Esophagus (tissue), 2 donors: ENCODE data around the gene HOXC11. TPM values are rescaled to one million over a fixed set of nuclear protein-coding genes. Genes with fewer than 3 reads are reported as not detected.

ENCODE experiments used
- H3K27ac ChIP-seq, 2 donors: one replicate each; pipeline ENCODE4 v1.5.1; 2013; ENCODE audit warnings: low read depth in 2 of 2, mild to moderate bottlenecking in 2 of 2, inconsistent platforms in 1 of 2, low read length in 1 of 2, moderate library complexity in 1 of 2
- H3K27me3 ChIP-seq, 2 donors: one replicate each; pipeline ENCODE4 v1.6.1; 2013; ENCODE audit warnings: low read length in 2 of 2, control low read depth in 1 of 2, mild to moderate bottlenecking in 1 of 2; ENCODE audit not compliant: insufficient read depth in 2 of 2, control insufficient read depth in 1 of 2
- H3K36me3 ChIP-seq, 2 donors: one replicate each; pipeline ENCODE4 v1.6.1; 2013; ENCODE audit warnings: low read length in 1 of 2; ENCODE audit not compliant: control insufficient read depth in 2 of 2, insufficient read depth in 2 of 2
- H3K4me1 ChIP-seq, 2 donors: one replicate each; pipeline ENCODE4 v1.6.1; 2013; ENCODE audit warnings: low read length in 1 of 2; ENCODE audit not compliant: control insufficient read depth in 2 of 2, insufficient read depth in 2 of 2
- H3K4me3 ChIP-seq, 2 donors: one replicate each; pipeline ENCODE4 v1.5.1; 2013; ENCODE audit warnings: low read length in 2 of 2, mild to moderate bottlenecking in 2 of 2, low read depth in 1 of 2, moderate library complexity in 1 of 2
- H3K9me3 ChIP-seq, 2 donors: one replicate each; pipeline ENCODE4 v1.6.1; 2013; ENCODE audit warnings: mild to moderate bottlenecking in 2 of 2, low read depth in 1 of 2, low read length in 1 of 2, moderate library complexity in 1 of 2; ENCODE audit not compliant: control insufficient read depth in 2 of 2, insufficient read depth in 1 of 2
- WGBS, 2 donors: extraction: QIAGEN DNeasy Blood & Tissue Kit; methylation state at CpG; one replicate each; pipeline ENCODE4 v1.1.7; 2013; 5-methylcytosine and 5-hydroxymethylcytosine counted together
- polyA plus RNA-seq, 2 donors: library from polyadenylated mRNA; stranded (reverse); fragments of 200-250 nt; gene quantifications; one replicate each; pipeline ENCODE4 v1.2.3, GENCODE V29; 2013
- donor health status: healthy with polysubstance abuse.
- donor health status: Bipolar disorder and iron deficiency.

Gene HOXC11
- polyA plus RNA-seq, 2 donors, result not detected

DNA sequence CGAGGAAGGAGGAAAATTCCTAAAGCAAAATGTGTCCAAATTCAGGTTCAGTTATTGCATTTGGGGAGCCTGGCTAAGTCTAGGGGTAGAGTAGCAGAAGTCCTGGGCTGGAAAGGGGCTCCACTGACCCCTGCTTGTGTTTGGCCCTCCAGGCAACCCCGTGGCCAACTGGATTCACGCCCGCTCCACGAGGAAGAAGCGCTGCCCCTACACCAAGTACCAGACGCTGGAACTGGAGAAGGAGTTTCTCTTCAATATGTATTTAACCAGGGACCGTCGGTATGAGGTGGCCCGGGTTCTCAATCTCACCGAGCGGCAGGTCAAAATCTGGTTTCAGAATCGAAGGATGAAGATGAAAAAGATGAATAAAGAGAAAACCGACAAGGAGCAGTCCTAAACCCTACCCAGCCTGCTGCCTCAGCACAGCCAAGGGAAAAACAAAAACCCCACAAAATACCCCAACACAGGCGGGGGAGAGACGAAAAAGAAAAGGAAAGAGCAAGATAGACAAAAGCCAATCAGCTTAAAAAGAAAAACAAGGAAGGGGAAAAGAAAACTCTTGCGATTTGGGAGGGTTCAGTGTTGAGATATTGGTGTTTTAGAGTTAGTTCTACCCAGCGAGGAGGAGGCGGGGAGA is 29.5 kb downstream of the HOXC11 start:
- peaks cover 2 to 7% of the 10 kb centered on the region in 2 donors for H3K4me1 ChIP-seq
- no peaks in the 10 kb centered on the region for H3K9me3 ChIP-seq
- H3K27me3 ChIP-seq, result peaks cover 3 to 33% of the 10 kb centered on the region in 2 donors
- H3K4me3 ChIP-seq, result no peak overlapping the region
- whole genome bisulfite sequencing, 2 donors, result 24 to 45% methylated on average over 19 of the region's 19 CpGs
- H3K27ac ChIP-seq, result no peak overlapping the region
- H3K36me3 ChIP-seq, result no peaks in the 10 kb centered on the region

DNA sequence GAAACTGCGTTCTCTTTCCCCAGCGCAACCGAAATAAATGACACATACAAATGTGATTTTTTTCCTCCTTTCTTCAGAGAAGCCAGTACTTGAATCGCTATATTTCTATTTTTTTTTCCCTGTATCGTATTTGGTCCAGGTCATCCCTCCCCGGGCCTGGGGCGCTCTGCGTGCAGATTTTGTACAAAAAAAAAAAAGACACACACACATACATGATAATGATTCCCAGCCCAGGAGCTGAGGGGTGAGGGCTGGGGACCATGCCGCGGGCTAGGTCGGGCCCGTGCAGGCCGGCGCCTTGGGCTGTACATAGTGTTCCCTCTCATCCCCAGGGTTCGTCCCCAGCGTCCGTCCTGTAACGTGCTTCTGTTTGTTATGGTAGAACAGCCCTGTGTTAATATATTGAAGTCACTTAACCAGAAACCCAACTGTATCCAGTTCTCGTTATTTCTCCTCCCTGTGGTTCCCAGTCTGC is 30.0 kb downstream of the HOXC11 start:
- 42 to 59% methylated on average over 19 of the region's 19 CpGs for WGBS, 2 donors
- Histone ChIP-seq H3K4me1 (peaks cover 2 to 7% of the 10 kb centered on the region in 2 donors), H3K36me3 (no peaks in the 10 kb centered on the region), H3K9me3 (no peaks in the 10 kb centered on the region), H3K4me3 (no peak overlapping the region), H3K27ac (no peak overlapping the region), H3K27me3 (peaks cover 3 to 32% of the 10 kb centered on the region in 2 donors)

DNA sequence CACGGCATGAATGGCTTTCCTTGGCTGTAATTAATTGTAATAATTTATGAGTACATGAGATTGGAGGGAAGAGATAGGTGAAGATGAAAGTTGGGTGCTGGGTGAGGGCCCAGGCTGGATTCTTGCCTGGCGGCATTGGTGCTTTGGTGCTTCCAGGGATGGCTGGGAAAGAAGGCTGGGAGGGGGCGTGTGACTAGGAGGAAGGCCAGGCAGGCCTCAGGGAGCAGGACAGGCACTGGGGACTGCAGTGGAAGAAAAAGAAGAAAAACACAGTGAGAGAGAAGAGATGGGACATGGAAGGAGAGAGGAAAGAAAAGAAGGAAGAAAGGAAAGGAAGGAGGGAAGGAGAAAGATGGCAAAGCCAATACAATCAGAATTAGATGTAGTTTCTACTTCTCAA is 30.7 kb downstream of the HOXC11 start:
- WGBS, 2 donors, result 42 to 44% methylated on average over 3 of the region's 3 CpGs
- H3K27ac ChIP-seq, result no peak overlapping the region
- H3K27me3 ChIP-seq, result peaks cover 0 to 25% of the 10 kb centered on the region in 2 donors
- H3K36me3 ChIP-seq, result no peaks in the 10 kb centered on the region
- peaks cover 2 to 7% of the 10 kb centered on the region in 2 donors for H3K4me1 ChIP-seq
- no peaks in the 10 kb centered on the region for H3K9me3 ChIP-seq
- H3K4me3 ChIP-seq, result no peak overlapping the region

DNA sequence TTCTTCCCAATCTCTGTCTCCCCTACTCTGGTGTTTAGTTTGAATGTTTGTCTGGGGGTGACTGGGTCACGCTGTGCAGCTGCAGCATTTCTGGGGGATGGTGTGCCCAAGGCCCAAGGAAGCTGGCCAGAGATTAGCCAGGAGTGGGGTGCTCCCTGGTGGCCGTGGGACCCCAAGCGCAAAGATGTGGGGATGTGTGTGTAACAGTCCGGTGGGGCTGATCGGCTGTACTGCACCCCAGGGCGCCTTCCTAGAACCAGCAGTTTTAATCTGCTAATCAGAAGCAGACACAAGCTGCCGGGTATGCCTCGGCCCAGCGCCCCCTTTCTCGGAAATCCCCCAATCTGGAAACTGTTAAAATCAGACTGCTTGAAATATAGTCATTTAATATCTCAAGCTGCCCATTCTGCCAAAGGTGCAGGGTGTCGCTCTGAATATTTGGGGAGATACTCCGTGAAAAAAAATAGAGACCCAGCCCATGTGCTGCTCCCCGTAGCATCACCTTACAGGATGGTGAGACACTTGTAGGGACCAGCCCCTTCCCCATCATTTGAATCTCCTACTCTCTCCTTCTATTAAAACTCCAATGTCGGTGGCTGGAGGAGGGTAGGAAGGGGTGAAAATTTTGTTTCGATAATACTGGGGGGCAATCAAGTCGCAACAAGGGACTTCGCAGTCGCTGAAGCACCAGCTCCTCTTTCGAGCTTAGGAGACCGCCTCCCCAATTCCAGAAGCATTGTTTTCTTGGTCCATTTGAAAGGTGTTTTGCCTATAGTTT is 31.3 kb downstream of the HOXC11 start:
- Histone ChIP-seq H3K9me3 (no peaks in the 10 kb centered on the region), H3K4me3 (no peak overlapping the region), H3K27ac (no peak overlapping the region), H3K36me3 (no peaks in the 10 kb centered on the region), H3K27me3 (peaks cover 0 to 28% of the 10 kb centered on the region in 2 donors), H3K4me1 (peaks cover 4 to 7% of the 10 kb centered on the region in 2 donors)
- WGBS, 2 donors, result 27 to 39% methylated on average over 20 of the region's 20 CpGs

DNA sequence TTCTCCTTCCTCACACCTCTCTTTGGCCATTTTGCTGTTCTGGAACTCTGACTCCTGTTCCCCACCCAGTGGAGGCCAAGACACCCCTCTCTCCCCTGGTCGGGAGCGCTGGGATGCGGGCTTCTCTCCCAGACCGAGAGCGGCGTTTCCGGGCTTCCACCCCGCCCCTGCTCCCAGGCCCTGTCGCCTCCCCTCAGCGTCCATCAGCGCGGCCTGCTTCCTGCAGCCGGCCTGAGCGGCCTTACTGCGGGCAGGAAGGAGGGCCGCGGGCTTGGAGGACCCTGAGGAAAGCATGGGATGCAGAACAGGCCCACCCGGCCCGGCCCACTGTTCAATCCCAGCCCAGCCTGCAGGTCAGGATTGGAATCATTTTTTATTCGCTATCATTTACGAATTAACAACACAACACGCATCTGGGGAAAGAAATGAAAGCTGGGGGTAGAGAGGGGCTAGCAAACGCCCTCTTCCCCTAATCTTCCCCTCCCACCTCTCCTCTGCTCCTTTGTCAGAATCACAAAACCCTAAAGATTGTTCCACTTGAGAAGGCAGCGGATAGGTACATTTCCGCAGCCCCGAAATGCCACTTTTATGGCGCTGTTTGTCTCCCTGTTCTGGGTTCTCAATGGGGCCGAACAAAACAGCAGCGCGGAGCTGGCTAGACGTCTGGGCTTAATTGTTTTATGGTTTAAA is 32.1 kb downstream of the HOXC11 start:
- WGBS, 2 donors, result 17 to 31% methylated on average over 31 of the region's 31 CpGs
- H3K4me1 ChIP-seq, result peaks cover 4 to 7% of the 10 kb centered on the region in 2 donors
- H3K9me3 ChIP-seq, result no peaks in the 10 kb centered on the region
- H3K36me3 ChIP-seq, result no peaks in the 10 kb centered on the region
- no peak overlapping the region for H3K27ac ChIP-seq
- no peak overlapping the region for H3K4me3 ChIP-seq
- H3K27me3 ChIP-seq, result peaks cover 0 to 32% of the 10 kb centered on the region in 2 donors

DNA sequence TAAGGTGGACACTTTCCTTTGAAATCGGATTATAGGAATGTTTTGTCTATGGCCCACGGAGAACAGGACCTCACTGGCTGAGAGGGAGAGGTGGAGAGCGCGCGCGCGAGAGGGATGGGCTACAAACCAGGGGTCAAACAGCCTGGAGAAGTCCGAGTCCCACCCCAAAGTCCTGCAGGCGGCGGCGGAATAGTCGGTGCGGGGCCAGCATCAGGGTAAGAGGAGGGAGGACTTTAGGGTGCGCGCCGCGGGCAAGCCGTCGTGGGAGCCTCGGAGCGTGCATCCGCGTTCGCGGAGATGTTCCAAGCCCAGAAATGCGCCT is 32.6 kb downstream of the HOXC11 start:
- Histone ChIP-seq H3K4me3 (no peak overlapping the region), H3K9me3 (no peaks in the 10 kb centered on the region), H3K36me3 (no peaks in the 10 kb centered on the region), H3K27ac (no peak overlapping the region), H3K27me3 (peaks cover 0 to 33% of the 10 kb centered on the region in 2 donors), H3K4me1 (peaks cover 3 to 4% of the 10 kb centered on the region in 2 donors)
- WGBS, 2 donors, result 3 to 8% methylated on average over 26 of the region's 26 CpGs

DNA sequence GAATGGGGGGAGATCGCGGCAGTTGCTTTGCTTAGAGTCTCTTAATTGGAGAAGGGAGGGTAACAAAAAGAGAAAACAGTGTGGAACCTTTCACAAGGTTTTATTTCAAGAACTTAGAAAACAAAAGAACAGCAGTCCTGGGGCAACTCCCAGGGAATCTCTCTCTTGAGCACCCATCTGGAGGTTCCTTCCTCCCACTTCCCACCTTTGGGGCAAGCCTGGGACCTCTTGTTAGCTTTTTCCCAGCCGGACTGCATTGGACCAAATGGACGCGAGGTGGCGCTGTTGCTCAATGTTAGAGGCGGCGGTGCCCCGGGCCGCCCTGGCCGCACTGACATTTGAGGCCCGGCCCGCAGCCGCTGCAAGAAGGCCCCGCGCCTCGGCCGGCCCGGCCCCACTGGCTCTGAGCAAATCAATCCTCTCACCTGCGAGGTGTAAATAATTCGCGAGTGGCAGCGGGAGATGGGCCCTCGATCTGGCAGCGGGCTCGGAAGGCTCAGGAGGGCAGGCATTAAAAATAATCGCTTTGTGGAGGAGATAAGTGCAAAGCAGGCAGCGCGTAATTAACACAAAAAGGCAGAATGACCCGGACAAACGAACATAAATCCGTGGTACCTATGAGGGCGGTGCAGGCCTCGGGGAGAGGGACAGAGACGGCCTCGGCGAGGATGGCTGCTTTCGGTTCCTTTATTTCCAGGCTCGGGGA is 33.1 kb downstream of the HOXC11 start:
- Histone ChIP-seq H3K4me1 (peaks cover 0 to 2% of the 10 kb centered on the region in 2 donors), H3K36me3 (no peaks in the 10 kb centered on the region), H3K4me3 (no peak overlapping the region), H3K27ac (no peak overlapping the region), H3K9me3 (no peaks in the 10 kb centered on the region), H3K27me3 (peaks cover 0 to 36% of the 10 kb centered on the region in 2 donors)
- 8 to 9% methylated on average over 39 of the region's 39 CpGs for WGBS, 2 donors

DNA sequence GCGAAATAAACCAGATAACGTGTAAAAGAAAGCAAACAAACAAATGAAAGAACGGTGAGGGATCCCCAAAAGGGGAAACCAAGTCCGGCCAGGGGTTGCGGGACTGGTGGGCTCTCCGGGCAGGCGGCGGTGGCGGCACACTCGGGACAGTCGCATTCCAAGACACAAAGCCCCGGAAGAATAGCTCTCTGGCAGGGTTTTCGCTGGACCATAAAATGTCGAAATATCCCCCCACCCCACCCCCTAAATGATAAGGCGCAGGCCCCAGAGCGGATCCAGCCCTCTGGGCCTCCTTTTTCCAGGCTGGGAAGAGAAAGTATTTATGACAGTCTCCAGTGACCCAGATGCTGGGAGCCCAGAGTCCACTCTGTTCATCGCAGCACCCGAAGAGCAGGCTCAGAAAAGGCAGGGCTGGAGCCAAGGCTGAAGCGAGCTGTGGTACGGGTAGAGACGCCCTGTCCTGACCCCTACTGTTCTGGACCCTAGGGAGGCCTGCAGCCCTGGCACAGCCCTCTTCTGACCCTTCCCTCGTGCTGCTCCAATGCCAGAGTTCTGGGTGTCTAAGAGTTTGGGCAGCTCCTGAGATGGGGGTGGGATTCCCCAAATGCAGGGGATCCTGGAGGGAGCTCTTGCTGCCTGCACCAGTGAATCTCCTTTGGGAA is 33.8 kb downstream of the HOXC11 start:
- Histone ChIP-seq H3K36me3 (no peaks in the 10 kb centered on the region), H3K4me1 (peaks cover 0 to 2% of the 10 kb centered on the region in 2 donors), H3K4me3 (no peak overlapping the region), H3K9me3 (no peaks in the 10 kb centered on the region), H3K27ac (no peak overlapping the region), H3K27me3 (peaks cover 0 to 29% of the 10 kb centered on the region in 2 donors)
- WGBS, 2 donors, result 31 to 51% methylated on average over 22 of the region's 22 CpGs
